Left lung (tissue), 10 donors: Measurements from ENCODE around the gene TMEM11. TPM values are rescaled to one million over a fixed set of nuclear protein-coding genes. Genes with fewer than 3 reads are reported as not detected.

ENCODE experiments used
- ATAC-seq: fragments of 200-7000 bp; cut with Tn5 transposase; one replicate; pipeline ENCODE4 v1.9.1; 2020; ENCODE audit warnings: moderate library complexity
- DNase-seq, 4 donors: peaks; one replicate each; pipeline ENCODE4 v3.0.0-alpha.2; 2013 to 2020
- H3K27ac ChIP-seq, 2 donors: fragments of 200-600 bp; sonication (generic) in 1 of 2; one replicate each; pipeline versions ENCODE4 v1.5.0 to v1.8.0; 2020 to 2021
- H3K27me3 ChIP-seq, 2 donors: fragments of 200-600 bp; sonication (generic) in 1 of 2; one replicate each; pipeline versions ENCODE4 v1.5.0 to v1.8.0; 2020 to 2021
- H3K36me3 ChIP-seq, 2 donors: fragments of 200-600 bp; sonication (generic) in 1 of 2; one replicate each; pipeline versions ENCODE4 v1.5.0 to v1.8.0; 2020 to 2021
- H3K4me1 ChIP-seq, 2 donors: fragments of 200-600 bp; one replicate each; pipeline ENCODE4 v1.8.0; 2021
- H3K4me3 ChIP-seq, 2 donors: fragments of 200-600 bp; sonication (generic) in 1 of 2; one replicate each; pipeline versions ENCODE4 v1.5.0 to v1.8.0; 2020 to 2021; ENCODE audit warnings: mild to moderate bottlenecking in 1 of 2
- H3K9me3 ChIP-seq, 2 donors: fragments of 200-600 bp; sonication (generic) in 1 of 2; one replicate each; pipeline versions ENCODE4 v1.5.0 to v1.8.0; 2020 to 2021
- intact Hi-C, 2 donors: fragments of 100-400 bp; cut with DNase I; formaldehyde crosslinking; loops; one replicate each; pipeline versions ENCODE4 v1.11.2 to v1.14.2; 2022
- polyA plus RNA-seq, 6 donors: library from polyadenylated mRNA; unstranded; fragments of 120-200 nt; gene quantifications; one replicate each; pipeline ENCODE4 v1.2.1, GENCODE V29; 2013; ENCODE audit not compliant: insufficient read length in 6 of 6
- total RNA-seq, 2 donors: library from RNA; stranded (reverse); fragmentation: NEBNext Ultra II Directional; extraction: Animal tissue kit (Norgen Biotek cat#: 25700); gene quantifications; one replicate each; pipeline ENCODE4 v1.2.1, GENCODE V29; 2021
- TF ChIP-seq, protein P1 (sequence below), 2 donors: fragments of 200-600 bp; sonication (generic) in 1 of 2; IDR thresholded peaks; one replicate each; pipeline versions ENCODE4 v1.5.0 to v1.8.0; 2021; ENCODE audit warnings: antibody characterized with exemption in 2 of 2
- donor health status: DM: no; HTN: yes; CAD: no.
- donor health status: DM: no; HTN: no; CAD: no.

TMEM11 gene
- total and polyA plus RNA-seq, 8 donors, result 17.1 to 25.1 (median 19.5) TPM

DNA sequence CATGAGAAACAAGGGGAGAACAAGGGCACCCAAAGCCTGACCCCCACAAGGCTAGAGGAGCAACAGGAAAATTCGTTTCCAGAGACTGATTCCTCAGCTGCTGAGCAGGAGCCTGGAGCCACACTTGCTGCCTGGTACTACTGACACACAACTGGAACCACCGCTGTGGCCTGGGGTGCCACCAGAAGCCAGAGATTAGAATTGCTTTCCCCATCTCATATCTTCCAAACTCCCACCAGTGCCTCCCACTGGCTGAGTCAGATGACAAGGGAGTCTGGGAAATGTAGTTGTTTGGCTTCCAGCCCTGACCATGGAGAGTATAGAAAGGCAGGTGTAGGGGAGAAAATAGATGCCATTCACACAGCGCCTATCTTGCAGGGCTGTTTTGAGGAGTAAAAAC lies 4.1 kb upstream of the TMEM11 start:
- Histone ChIP-seq H3K36me3 (peaks cover 0 to 13% of the 10 kb centered on the region in 2 donors), H3K9me3 (peaks cover 0 to 2% of the 10 kb centered on the region in 2 donors), H3K4me1 (peaks cover 9 to 52% of the 10 kb centered on the region in 2 donors), H3K27ac (no peak overlapping the region), H3K27me3 (no peaks in the 10 kb centered on the region), H3K4me3 (no peak overlapping the region)
- TF ChIP-seq, protein P1, sequence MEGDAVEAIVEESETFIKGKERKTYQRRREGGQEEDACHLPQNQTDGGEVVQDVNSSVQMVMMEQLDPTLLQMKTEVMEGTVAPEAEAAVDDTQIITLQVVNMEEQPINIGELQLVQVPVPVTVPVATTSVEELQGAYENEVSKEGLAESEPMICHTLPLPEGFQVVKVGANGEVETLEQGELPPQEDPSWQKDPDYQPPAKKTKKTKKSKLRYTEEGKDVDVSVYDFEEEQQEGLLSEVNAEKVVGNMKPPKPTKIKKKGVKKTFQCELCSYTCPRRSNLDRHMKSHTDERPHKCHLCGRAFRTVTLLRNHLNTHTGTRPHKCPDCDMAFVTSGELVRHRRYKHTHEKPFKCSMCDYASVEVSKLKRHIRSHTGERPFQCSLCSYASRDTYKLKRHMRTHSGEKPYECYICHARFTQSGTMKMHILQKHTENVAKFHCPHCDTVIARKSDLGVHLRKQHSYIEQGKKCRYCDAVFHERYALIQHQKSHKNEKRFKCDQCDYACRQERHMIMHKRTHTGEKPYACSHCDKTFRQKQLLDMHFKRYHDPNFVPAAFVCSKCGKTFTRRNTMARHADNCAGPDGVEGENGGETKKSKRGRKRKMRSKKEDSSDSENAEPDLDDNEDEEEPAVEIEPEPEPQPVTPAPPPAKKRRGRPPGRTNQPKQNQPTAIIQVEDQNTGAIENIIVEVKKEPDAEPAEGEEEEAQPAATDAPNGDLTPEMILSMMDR (IDR thresholded peaks at IDR 0.05), result no peak
- intact Hi-C loops, result no loop called here
- ATAC-seq, result no peak
- DNase-seq, result no peak

DNA sequence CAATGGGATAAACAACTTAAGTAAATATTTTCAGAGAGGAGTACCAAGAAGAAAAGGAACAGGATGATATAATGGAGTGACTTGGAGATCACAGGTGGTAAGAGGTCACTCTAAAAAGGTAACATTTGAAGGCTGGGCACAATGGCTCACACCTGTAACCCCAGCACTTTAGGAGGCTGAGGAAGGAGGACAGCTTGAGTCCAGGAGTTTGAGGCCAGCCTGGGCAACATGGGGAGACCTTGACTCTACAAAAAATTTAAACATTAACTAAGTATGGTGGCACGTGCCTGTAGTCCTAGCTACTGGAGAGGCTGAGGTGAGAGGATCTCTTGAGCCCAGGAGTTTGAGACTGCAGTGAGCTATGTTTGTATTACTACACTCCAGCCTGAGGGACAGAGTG lies 3.4 kb upstream of the TMEM11 start:
- no peaks in the 10 kb centered on the region for H3K27me3 ChIP-seq
- TF ChIP-seq, protein P1 (IDR thresholded peaks at IDR 0.05), result no peak
- H3K4me3 ChIP-seq, result no peak overlapping the region
- H3K36me3 ChIP-seq, result peaks cover 0 to 6% of the 10 kb centered on the region in 2 donors
- DNase-seq, result no peak
- H3K27ac ChIP-seq, result no peak overlapping the region
- H3K9me3 ChIP-seq, result peaks cover 0 to 2% of the 10 kb centered on the region in 2 donors
- no peak for ATAC-seq
- intact Hi-C loops, result no loop called here
- H3K4me1 ChIP-seq, result peaks cover 17 to 60% of the 10 kb centered on the region in 2 donors

DNA sequence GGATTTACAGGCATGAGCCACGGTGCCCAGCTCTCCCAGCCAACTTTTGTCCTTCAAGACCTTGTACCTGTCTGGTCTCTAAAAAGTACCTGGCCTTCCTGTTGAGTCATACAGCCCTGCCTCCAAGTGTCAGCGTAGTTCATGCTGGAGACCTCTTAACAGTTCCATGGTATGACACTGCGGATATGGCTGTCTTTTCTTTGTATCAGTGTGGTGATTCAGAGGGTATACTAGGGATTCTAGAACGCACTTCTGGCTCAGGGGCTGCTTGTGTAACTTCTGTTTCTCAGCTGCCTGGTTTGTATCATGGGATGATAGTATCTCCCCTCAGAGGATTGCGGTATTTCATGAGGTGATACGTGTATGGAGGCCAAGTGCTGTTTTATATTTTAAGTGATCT lies 2.0 kb upstream of the TMEM11 start:
- Histone ChIP-seq H3K4me3 (no peak overlapping the region), H3K4me1 (peaks cover 27 to 74% of the 10 kb centered on the region in 2 donors), H3K9me3 (no peaks in the 10 kb centered on the region), H3K27me3 (no peaks in the 10 kb centered on the region), H3K27ac (peak overlapping the region; percentile 95 to 97), H3K36me3 (peaks cover 0 to 2% of the 10 kb centered on the region in 2 donors)
- ATAC-seq (no peak), DNase-seq (no peak)
- intact Hi-C loops, result no loop called here
- TF ChIP-seq, protein P1 (IDR thresholded peaks at IDR 0.05), result no peak

DNA sequence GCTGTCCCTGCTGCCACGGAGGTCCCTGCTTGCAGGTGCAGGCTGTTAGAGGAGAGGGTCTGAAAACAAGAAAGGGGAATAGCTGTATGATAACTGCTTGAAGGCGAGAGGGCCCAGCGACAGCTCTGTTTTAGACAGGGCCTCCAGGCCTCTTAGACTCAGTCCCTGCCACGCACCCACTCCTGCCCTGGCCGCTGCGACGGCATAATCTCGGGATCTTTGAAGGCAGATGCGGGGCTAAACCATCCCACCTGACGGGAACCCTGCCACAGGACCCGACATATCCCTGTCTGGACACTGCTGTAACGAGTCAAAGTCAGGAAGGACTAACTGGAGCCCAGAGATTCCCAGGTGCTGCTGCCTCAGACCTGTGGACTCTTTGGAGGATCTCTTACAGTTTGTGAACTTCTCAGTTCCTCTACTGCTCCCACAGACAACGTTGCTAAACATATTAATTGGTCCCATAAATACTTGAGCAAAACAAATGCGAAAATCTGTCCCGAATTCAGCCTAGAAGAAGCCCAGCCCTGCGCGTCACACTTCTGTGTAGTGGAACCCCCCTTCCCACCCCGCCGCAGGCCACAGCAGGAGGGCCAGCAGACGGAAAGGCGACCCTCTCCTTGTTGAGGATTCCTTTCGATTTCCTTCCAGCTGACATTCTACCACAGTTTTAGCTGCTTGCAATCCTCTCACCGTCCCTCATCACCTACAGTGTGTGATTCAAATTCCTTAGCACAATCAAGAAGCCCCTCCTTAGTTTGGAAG lies 998 bp upstream of the TMEM11 start:
- TF ChIP-seq, protein P1 (IDR thresholded peaks at IDR 0.05), result no peak
- Histone ChIP-seq H3K27me3 (no peaks in the 10 kb centered on the region), H3K9me3 (no peaks in the 10 kb centered on the region), H3K27ac (peak overlapping the region; percentile 95 to 97), H3K36me3 (peaks cover 0 to 12% of the 10 kb centered on the region in 2 donors), H3K4me3 (peak overlapping the region; percentile 78 to 99), H3K4me1 (peaks cover 27 to 84% of the 10 kb centered on the region in 2 donors)
- intact Hi-C loops, result no loop called here
- DNase-seq, result peak in 2 of 4 donors; percentile 22 to 41
- ATAC-seq, result peak; percentile 6

DNA sequence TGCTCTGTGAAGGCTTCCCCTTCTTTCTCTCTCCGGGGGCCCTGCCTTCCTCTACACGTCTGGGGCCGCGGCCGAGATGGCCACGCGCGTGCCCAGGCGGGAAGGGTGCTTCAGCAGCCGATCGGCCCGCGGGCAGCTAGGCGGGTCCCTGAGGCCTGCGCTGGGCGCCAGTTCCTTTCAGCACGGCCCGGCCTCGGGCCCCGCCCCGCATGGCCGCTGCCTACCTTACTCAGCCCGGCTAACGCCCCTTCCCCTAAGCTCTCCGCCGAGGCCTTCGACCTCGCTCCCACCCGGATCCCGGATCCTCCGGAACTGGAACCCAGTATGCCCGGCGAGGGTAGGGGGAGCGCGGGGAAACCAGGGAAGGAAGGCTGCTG lies 335 bp downstream of the TMEM11 start:
- Histone ChIP-seq H3K4me1 (peaks cover 31 to 84% of the 10 kb centered on the region in 2 donors), H3K36me3 (peaks cover 0 to 24% of the 10 kb centered on the region in 2 donors), H3K9me3 (no peaks in the 10 kb centered on the region), H3K27ac (peak overlapping the region; percentile 95 to 97), H3K27me3 (no peaks in the 10 kb centered on the region), H3K4me3 (peak overlapping the region; percentile 78 to 99)
- peak; percentile 22 for ATAC-seq
- DNase-seq, result peak in 1 of 4 donors; percentile 90
- TF ChIP-seq, protein P1 (IDR thresholded peaks at IDR 0.05), result no peak
- intact Hi-C loops, result no loop called here
